Measurements from ENCODE around the gene TBX5. TPM values are rescaled to one million over a fixed set of nuclear protein-coding genes. Genes with fewer than 3 reads are reported as not detected.

The TBX5 gene
- total RNA-seq, 1 donor from 2014 or later: not detected

- no peak for DNase-seq (ENCODE audit: low read depth)
- H3K4me3 ChIP-seq (ENCODE audit: low read depth, low read length): no peak overlapping the region
- no peak for TF ChIP-seq CTCF (conservative IDR thresholded peaks at IDR 0.05; ENCODE audit: low read depth, low read length)
These were observed 64.3 kb downstream of the TBX5 start for GRCh38 chr12:114341635-114342034.

- H3K4me3 ChIP-seq (ENCODE audit: low read depth, low read length): no peak overlapping the region
- TF ChIP-seq CTCF (conservative IDR thresholded peaks at IDR 0.05; ENCODE audit: low read depth, low read length): no peak
- DNase-seq (ENCODE audit: low read depth): no peak
These were observed 65.7 kb downstream of the TBX5 start for GRCh38 chr12:114340231-114340630.

GRCh38 chr12:114339626-114340025 is 66.3 kb downstream of the TBX5 start:
- no peak overlapping the region for H3K4me3 ChIP-seq (ENCODE audit: low read depth, low read length)
- no peak for DNase-seq (ENCODE audit: low read depth)
- no peak for TF ChIP-seq CTCF (conservative IDR thresholded peaks at IDR 0.05; ENCODE audit: low read depth, low read length)

DNA sequence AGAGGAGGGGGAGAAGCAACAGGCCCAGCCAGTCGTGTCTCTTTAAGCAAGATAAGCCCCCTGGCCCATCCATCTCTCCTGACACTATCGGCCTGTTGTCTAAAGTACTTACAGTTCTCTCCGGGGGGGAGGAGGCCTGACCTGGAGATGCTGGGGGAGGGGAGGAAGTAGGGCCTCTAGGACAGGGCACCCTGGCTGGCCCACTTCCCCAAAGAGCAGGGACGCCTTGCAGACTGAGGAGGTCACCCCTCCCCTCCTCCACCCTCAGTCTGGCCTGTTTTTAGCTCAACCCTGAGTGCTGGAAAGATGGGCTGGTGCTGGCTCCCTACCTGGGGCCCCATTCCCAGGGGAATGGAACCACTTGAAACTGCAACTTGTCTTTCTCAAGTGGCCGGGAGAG is 70.3 kb downstream of the TBX5 start:
- no peak for TF ChIP-seq CTCF (conservative IDR thresholded peaks at IDR 0.05; ENCODE audit: low read depth, low read length)
- DNase-seq (ENCODE audit: low read depth): no peak
- no peak overlapping the region for H3K4me3 ChIP-seq (ENCODE audit: low read depth, low read length)

DNA sequence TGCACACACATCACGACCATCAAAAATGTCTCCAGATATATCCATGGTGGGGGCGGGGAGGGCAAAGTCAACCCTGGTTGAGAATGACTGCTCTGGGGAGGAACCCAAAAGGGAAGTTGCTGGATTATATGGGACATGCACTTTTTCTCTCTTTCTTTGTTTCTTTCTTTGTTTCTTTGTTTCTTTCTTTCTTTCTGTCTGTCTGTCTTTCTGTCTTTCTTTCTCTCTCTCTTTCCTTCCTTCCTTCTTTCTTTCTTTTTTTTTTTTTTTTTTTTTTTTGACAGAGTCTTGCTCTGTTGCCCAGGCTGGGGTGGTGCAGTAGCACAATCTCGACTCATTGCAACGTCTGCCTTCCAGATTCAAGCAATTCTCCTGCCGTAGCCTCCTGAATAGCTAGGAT is 71.5 kb downstream of the TBX5 start:
- no peak for TF ChIP-seq CTCF (conservative IDR thresholded peaks at IDR 0.05; ENCODE audit: low read depth, low read length)
- H3K4me3 ChIP-seq (ENCODE audit: low read depth, low read length): no peak overlapping the region
- no peak for DNase-seq (ENCODE audit: low read depth)

GRCh38 chr12:114328292-114328691 is 77.7 kb downstream of the TBX5 start:
- no peak for TF ChIP-seq CTCF (conservative IDR thresholded peaks at IDR 0.05; ENCODE audit: low read depth, low read length)
- no peak for DNase-seq (ENCODE audit: low read depth)
- H3K4me3 ChIP-seq (ENCODE audit: low read depth, low read length): no peak overlapping the region

DNA sequence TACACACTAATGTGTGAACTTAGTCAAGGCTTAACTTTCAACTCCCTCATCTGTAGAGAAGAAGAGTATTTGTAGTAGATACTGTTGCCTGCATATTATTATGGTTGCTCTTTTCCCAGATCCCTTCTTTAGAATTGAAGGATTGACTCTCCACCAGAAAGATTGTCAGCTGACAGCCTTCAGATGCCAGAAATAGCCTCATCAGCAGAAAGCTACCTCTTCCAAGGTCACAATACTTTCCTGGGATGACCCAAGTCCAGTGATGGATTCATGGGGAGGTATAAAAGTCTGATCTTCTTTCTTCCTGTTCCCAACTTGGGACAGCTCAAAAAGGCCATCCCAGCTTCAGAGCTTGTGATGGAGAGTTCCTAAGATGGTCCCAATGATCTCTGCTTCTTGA is 78.2 kb downstream of the TBX5 start:
- DNase-seq (ENCODE audit: low read depth): no peak
- no peak overlapping the region for H3K4me3 ChIP-seq (ENCODE audit: low read depth, low read length)
- TF ChIP-seq CTCF (conservative IDR thresholded peaks at IDR 0.05; ENCODE audit: low read depth, low read length): no peak
